SK-N-SH treated with all-trans-retinoic acid at 6 μM for 48 hours (cell line): Measurements from ENCODE around the gene TGM5.
A peak's percentile ranks its signal among the peaks of the same experiment; 100 is the strongest.

Experiments used
- ATAC-seq: fragments of 200-7000 bp; cut with Tn5 transposase; 3 replicates; pipeline ENCODE4 v1.9.1; 2020; ENCODE audit warnings: mild to moderate bottlenecking, moderate library complexity
- ARNTL ChIP-seq: fragments of 450-650 bp; formaldehyde crosslinking; IDR thresholded peaks from 2 replicates; pipeline ENCODE4 v1.5.0; 2020; ENCODE audit warnings: low read depth, mild to moderate bottlenecking, moderate library complexity, borderline replicate concordance
- BACH2 ChIP-seq: fragments of 250-450 bp; sonication (Bioruptor Pico); IDR thresholded peaks from 2 replicates; pipeline ENCODE4 v1.9.0; 2021; ENCODE audit warnings: mild to moderate bottlenecking, borderline replicate concordance
- CSDC2 ChIP-seq: fragments of 250-450 bp; sonication (Bioruptor Pico); IDR thresholded peaks from 2 replicates; pipeline ENCODE4 v1.5.0; 2020; ENCODE audit warnings: mild to moderate bottlenecking, moderate library complexity
- ESRRG ChIP-seq: fragments of 250-450 bp; sonication (Bioruptor Pico); IDR thresholded peaks from 2 replicates; pipeline ENCODE4 v1.6.1; 2021; ENCODE audit warnings: mild to moderate bottlenecking
- GLIS3 ChIP-seq: fragments of 250-450 bp; sonication (Bioruptor Pico); IDR thresholded peaks from 2 replicates; pipeline ENCODE4 v1.5.0; 2020; ENCODE audit warnings: mild to moderate bottlenecking, moderate library complexity
- ISL1 ChIP-seq: fragments of 250-450 bp; sonication (Bioruptor Pico); IDR thresholded peaks from 2 replicates; pipeline ENCODE4 v2.1.2; 2022; ENCODE audit warnings: mild to moderate bottlenecking, moderate library complexity
- OSR1 ChIP-seq: fragments of 250-450 bp; sonication (Bioruptor Pico); IDR thresholded peaks from 2 replicates; pipeline ENCODE4 v1.8.0; 2022; ENCODE audit warnings: moderate library complexity, mild to moderate bottlenecking, inconsistent platforms
- PPARA ChIP-seq: fragments of 250-450 bp; sonication (Bioruptor Pico); IDR thresholded peaks from 2 replicates; pipeline ENCODE4 v1.5.0; 2020; ENCODE audit warnings: mild to moderate bottlenecking, borderline replicate concordance
- RARB ChIP-seq: fragments of 250-450 bp; sonication (Bioruptor Pico); IDR thresholded peaks from 2 replicates; pipeline ENCODE4 v1.8.0; 2021; ENCODE audit warnings: mild to moderate bottlenecking, moderate library complexity
- SNAI2 ChIP-seq: fragments of 250-450 bp; sonication (Bioruptor Pico); IDR thresholded peaks from 2 replicates; pipeline ENCODE4 v1.5.0; 2020; ENCODE audit warnings: mild to moderate bottlenecking, moderate library complexity
- TCF4 ChIP-seq: fragments of 250-450 bp; sonication (Bioruptor Pico); IDR thresholded peaks from 2 replicates; pipeline ENCODE4 v1.8.0; 2021; ENCODE audit warnings: mild to moderate bottlenecking, moderate library complexity, borderline replicate concordance
- TOX ChIP-seq: fragments of 250-450 bp; sonication (Bioruptor Pico); IDR thresholded peaks from 2 replicates; pipeline ENCODE4 v1.8.0; 2021; ENCODE audit warnings: mild to moderate bottlenecking, moderate library complexity, borderline replicate concordance
- ZC3H10 ChIP-seq: fragments of 250-450 bp; sonication (Bioruptor Pico); IDR thresholded peaks from 2 replicates; pipeline ENCODE4 v1.5.1; 2021; ENCODE audit warnings: mild to moderate bottlenecking, moderate library complexity
- ZFP3 ChIP-seq: fragments of 250-450 bp; sonication (Bioruptor Pico); IDR thresholded peaks from 2 replicates; pipeline ENCODE4 v1.5.0; 2020; ENCODE audit warnings: mild to moderate bottlenecking, moderate library complexity
- ZFP30 ChIP-seq: fragments of 450-650 bp; formaldehyde crosslinking; IDR thresholded peaks from 2 replicates; pipeline ENCODE4 v1.5.0; 2022; ENCODE audit warnings: mild to moderate bottlenecking, moderate library complexity
- ZNF565 ChIP-seq: fragments of 450-650 bp; formaldehyde crosslinking; conservative IDR thresholded peaks from 2 replicates; pipeline ENCODE4 v1.5.0; 2020; ENCODE audit warnings: low read depth, mild to moderate bottlenecking, moderate library complexity
- ZNF70 ChIP-seq: fragments of 450-650 bp; formaldehyde crosslinking; IDR thresholded peaks from 2 replicates; pipeline ENCODE4 v1.5.0; 2020; ENCODE audit warnings: mild to moderate bottlenecking, moderate library complexity
- ZNF8 ChIP-seq: fragments of 450-650 bp; formaldehyde crosslinking; IDR thresholded peaks from 2 replicates; pipeline ENCODE4 v1.5.0; 2020; ENCODE audit warnings: mild to moderate bottlenecking, moderate library complexity
- TF ChIP-seq, protein P1 (sequence below): fragments of 250-450 bp; sonication (Bioruptor Pico); IDR thresholded peaks from 2 replicates; pipeline ENCODE4 v1.8.0; 2020; ENCODE audit warnings: mild to moderate bottlenecking, moderate library complexity, borderline replicate concordance
- TF ChIP-seq, protein P2 (sequence below): fragments of 250-450 bp; sonication (Bioruptor Pico); IDR thresholded peaks from 2 replicates; pipeline ENCODE4 v1.5.1; 2020; ENCODE audit warnings: low read depth, mild to moderate bottlenecking, moderate library complexity
- TF ChIP-seq, protein P3 (sequence below): fragments of 250-450 bp; sonication (Bioruptor Pico); IDR thresholded peaks from 2 replicates; pipeline ENCODE4 v1.5.1; 2021; ENCODE audit warnings: mild to moderate bottlenecking, moderate library complexity
- TF ChIP-seq, protein P4 (sequence below): fragments of 250-450 bp; sonication (Bioruptor Pico); IDR thresholded peaks from 2 replicates; pipeline ENCODE4 v1.8.0; 2021; ENCODE audit warnings: low read depth, mild to moderate bottlenecking, moderate library complexity, borderline replicate concordance

The TGM5 gene

DNA sequence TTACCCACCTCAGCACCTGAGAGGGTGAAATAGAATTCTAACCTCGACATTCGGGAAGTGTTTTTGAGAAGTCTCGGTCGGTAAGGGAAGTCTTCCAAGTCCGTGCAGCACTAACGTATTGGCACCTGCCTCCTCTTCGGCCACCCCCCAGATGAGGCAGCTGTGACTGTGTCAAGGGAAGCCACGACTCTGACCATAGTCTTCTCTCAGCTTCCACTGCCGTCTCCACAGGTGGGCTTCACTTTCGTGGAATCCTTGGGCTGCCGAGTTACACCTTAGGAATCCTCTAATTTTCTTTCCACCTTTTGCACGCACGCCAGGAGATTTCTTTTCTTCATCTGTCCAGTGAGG is 80.8 kb downstream of the TGM5 start:
- TF ChIP-seq, protein P1, sequence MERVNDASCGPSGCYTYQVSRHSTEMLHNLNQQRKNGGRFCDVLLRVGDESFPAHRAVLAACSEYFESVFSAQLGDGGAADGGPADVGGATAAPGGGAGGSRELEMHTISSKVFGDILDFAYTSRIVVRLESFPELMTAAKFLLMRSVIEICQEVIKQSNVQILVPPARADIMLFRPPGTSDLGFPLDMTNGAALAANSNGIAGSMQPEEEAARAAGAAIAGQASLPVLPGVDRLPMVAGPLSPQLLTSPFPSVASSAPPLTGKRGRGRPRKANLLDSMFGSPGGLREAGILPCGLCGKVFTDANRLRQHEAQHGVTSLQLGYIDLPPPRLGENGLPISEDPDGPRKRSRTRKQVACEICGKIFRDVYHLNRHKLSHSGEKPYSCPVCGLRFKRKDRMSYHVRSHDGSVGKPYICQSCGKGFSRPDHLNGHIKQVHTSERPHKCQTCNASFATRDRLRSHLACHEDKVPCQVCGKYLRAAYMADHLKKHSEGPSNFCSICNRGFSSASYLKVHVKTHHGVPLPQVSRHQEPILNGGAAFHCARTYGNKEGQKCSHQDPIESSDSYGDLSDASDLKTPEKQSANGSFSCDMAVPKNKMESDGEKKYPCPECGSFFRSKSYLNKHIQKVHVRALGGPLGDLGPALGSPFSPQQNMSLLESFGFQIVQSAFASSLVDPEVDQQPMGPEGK (CRISPR knock-in tag) = no peak
- TF ChIP-seq ZFP3 (CRISPR knock-in tag) = no peak
- no peak for TF ChIP-seq ZC3H10 (CRISPR knock-in tag)
- no peak for TF ChIP-seq SNAI2 (CRISPR knock-in tag)
- TF ChIP-seq TCF4 = no peak
- no peak for TF ChIP-seq RARB (CRISPR knock-in tag)
- no peak for TF ChIP-seq PPARA (CRISPR knock-in tag)
- TF ChIP-seq ZNF8 (CRISPR knock-in tag) = no peak
- no peak for TF ChIP-seq TOX (CRISPR knock-in tag)
- TF ChIP-seq, protein P2, sequence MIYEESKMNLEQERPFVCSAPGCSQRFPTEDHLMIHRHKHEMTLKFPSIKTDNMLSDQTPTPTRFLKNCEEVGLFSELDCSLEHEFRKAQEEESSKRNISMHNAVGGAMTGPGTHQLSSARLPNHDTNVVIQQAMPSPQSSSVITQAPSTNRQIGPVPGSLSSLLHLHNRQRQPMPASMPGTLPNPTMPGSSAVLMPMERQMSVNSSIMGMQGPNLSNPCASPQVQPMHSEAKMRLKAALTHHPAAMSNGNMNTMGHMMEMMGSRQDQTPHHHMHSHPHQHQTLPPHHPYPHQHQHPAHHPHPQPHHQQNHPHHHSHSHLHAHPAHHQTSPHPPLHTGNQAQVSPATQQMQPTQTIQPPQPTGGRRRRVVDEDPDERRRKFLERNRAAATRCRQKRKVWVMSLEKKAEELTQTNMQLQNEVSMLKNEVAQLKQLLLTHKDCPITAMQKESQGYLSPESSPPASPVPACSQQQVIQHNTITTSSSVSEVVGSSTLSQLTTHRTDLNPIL (CRISPR knock-in tag) = no peak
- TF ChIP-seq ISL1 (CRISPR knock-in tag) = no peak
- TF ChIP-seq, all 23 proteins: peak for 0
- ATAC-seq = peak; percentile 22

DNA sequence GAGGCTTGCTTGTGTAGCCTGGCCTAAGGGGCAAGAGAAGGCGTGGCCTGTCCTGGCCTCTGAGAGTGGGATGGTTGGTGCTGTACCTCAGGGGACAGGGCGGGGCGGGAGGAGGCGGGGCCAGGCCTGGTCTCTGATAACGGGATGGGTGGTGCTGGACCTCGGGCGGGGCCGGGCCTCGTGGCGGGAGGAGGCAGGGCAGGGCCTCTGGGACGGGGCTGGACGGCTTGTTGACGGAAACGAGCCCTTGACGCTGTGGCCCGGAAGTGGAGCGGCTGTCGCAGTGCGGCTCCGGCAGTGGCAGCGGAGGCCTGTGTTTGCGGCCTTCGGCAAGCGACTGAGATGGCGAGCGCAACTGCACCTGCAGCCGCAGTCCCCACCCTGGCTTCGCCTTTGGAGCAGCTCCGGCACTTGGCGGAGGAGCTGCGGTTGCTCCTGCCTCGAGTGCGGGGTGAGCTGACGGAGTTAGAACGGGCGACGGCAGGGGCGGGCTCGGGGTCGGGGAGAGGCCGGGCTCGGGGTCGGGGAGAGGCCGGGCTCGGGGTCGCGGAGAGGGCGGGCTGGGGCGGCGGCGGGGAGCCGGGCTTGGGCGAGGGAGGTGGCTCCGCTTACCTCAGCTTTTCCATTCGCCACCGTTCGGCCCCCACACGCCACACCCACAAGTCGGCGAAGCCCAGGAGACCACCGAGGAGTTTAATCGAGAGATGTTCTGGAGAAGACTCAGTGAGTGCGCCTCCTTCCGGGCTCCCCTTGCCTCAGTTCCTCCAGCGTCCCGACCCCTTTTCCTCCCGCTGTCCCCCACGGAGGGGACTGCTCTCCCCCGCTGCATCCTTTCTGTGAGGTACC is 81.3 kb downstream of the TGM5 start, which contains the start of gene CCNDBP1:
TSS of gene CCNDBP1 (plus strand) at position 247 of the 846 bp plus-strand sequence. CDS start at position 343, 96 bp downstream.
- no peak for TF ChIP-seq ZNF70 (CRISPR knock-in tag)
- TF ChIP-seq ZC3H10 (CRISPR knock-in tag) = no peak
- TF ChIP-seq ESRRG (CRISPR knock-in tag) = no peak
- 0 out of 2 replicates have a peak, but pooled peaks have one; percentile 11 for TF ChIP-seq ZFP3 (CRISPR knock-in tag)
- no peak for TF ChIP-seq ARNTL (CRISPR knock-in tag)
- ATAC-seq = peak; percentile 98

DNA sequence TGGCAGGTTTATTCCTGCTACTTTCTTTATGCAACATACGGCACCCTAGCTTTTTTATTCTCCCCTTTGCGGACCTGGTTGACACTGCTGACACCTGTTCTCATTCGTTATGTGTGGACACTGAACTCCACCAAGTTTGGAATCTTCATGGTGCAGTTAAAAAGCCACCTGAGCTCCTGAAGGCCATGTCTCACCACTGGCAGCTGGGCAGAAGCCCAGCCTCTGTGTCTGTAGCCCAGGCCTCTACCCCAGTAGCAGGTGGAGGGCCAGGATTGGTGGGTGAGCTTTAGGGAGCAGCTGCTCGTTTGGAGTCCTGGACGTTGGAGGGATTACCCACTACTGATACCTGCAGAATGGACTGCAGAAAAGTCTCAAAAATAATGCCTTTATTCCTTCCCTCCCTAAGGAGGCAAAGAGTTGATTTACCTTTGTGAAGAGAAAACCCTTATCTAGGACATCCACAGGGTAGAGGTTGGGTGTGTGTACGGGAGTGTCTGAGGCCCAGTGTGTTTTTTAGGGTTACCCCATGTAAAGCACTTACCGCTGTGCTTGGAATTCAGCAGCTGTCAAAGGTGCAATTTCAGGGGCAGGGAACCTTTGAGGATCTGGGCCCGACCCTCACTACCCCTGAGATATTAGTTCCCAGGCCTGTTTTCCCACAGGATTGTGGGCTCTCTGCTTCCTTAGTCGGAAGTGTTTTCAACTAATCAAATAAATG is 82.2 kb downstream of the TGM5 start:
- no peak; the same call in 2 of the 3 replicates for ATAC-seq
- TF ChIP-seq TOX (CRISPR knock-in tag) (no peak), ZNF8 (CRISPR knock-in tag) (no peak), OSR1 (CRISPR knock-in tag) (no peak)

DNA sequence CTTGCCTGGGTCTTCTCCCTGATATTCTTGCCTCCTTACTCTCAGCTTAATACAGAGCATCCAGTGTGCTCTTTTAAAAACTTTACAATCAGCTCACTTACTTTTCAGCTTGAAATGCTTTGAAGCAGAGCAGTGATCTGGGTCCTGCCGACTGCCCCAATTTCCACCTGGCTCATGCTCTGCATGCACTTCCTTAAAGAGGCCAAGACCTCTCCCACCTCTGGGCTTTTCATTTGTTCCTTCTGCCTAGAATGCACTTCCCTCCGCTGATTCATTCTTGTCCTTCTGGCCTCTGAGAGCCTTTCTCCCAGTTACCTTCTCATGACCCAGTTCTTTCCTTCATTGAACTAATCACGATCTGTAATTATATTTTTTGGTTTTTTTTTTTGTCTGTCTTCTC is 83.5 kb downstream of the TGM5 start:
- no peak for TF ChIP-seq ARNTL (CRISPR knock-in tag)
- no peak for TF ChIP-seq ESRRG (CRISPR knock-in tag)
- TF ChIP-seq OSR1 (CRISPR knock-in tag) = no peak
- no peak for TF ChIP-seq ZNF565 (CRISPR knock-in tag)
- no peak for TF ChIP-seq CSDC2 (CRISPR knock-in tag)
- TF ChIP-seq ISL1 (CRISPR knock-in tag) = no peak
- no peak for TF ChIP-seq SNAI2 (CRISPR knock-in tag)
- no peak for TF ChIP-seq TOX (CRISPR knock-in tag)
- TF ChIP-seq ZC3H10 (CRISPR knock-in tag) = no peak
- TF ChIP-seq BACH2 = no peak
- no peak for TF ChIP-seq ZFP30 (CRISPR knock-in tag)
- no peak for TF ChIP-seq ZNF70 (CRISPR knock-in tag)
- TF ChIP-seq, protein P3, sequence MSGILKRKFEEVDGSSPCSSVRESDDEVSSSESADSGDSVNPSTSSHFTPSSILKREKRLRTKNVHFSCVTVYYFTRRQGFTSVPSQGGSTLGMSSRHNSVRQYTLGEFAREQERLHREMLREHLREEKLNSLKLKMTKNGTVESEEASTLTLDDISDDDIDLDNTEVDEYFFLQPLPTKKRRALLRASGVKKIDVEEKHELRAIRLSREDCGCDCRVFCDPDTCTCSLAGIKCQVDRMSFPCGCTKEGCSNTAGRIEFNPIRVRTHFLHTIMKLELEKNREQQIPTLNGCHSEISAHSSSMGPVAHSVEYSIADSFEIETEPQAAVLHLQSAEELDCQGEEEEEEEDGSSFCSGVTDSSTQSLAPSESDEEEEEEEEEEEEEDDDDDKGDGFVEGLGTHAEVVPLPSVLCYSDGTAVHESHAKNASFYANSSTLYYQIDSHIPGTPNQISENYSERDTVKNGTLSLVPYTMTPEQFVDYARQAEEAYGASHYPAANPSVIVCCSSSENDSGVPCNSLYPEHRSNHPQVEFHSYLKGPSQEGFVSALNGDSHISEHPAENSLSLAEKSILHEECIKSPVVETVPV (CRISPR knock-in tag) = no peak
- no peak for TF ChIP-seq TCF4
- TF ChIP-seq PPARA (CRISPR knock-in tag) = no peak
- no peak for TF ChIP-seq GLIS3
- no peak for TF ChIP-seq RARB (CRISPR knock-in tag)
- no peak for TF ChIP-seq ZNF8 (CRISPR knock-in tag)
- TF ChIP-seq, protein P4, sequence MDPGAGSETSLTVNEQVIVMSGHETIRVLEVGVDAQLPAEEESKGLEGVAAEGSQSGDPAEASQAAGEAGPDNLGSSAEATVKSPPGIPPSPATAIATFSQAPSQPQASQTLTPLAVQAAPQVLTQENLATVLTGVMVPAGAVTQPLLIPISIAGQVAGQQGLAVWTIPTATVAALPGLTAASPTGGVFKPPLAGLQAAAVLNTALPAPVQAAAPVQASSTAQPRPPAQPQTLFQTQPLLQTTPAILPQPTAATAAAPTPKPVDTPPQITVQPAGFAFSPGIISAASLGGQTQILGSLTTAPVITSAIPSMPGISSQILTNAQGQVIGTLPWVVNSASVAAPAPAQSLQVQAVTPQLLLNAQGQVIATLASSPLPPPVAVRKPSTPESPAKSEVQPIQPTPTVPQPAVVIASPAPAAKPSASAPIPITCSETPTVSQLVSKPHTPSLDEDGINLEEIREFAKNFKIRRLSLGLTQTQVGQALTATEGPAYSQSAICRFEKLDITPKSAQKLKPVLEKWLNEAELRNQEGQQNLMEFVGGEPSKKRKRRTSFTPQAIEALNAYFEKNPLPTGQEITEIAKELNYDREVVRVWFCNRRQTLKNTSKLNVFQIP (CRISPR knock-in tag) = no peak
- no peak for ATAC-seq
